ENCODE results near the gene PLD1.

The PLD1 gene

DNA sequence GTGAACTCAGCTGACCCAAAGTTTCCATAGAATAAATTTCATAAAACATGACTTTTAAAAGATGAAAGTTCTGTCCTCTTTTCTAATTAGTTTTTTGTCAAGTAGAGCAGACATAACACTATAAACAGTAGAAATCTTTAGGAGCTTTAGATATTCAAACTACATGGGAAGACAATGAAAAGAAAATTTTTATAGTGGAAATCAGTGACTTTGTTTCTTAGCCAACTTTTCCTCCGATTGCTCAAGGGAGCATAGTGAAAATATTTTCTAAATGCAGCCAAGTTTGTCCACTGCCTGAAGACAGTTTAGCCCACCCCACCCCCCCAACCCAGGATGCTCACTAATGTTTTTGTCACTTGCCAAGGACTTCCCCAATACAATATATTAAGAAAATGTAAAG lies 114.9 kb downstream of the PLD1 start:
- no peak for TF ChIP-seq SIN3A (IDR thresholded peaks at IDR 0.05; ENCODE audit: borderline replicate concordance, insufficient read depth, low read length)
- TF ChIP-seq TAF1 (IDR thresholded peaks at IDR 0.05; ENCODE audit: borderline replicate concordance, insufficient read depth, low read length): no peak
- TF ChIP-seq, protein P1, sequence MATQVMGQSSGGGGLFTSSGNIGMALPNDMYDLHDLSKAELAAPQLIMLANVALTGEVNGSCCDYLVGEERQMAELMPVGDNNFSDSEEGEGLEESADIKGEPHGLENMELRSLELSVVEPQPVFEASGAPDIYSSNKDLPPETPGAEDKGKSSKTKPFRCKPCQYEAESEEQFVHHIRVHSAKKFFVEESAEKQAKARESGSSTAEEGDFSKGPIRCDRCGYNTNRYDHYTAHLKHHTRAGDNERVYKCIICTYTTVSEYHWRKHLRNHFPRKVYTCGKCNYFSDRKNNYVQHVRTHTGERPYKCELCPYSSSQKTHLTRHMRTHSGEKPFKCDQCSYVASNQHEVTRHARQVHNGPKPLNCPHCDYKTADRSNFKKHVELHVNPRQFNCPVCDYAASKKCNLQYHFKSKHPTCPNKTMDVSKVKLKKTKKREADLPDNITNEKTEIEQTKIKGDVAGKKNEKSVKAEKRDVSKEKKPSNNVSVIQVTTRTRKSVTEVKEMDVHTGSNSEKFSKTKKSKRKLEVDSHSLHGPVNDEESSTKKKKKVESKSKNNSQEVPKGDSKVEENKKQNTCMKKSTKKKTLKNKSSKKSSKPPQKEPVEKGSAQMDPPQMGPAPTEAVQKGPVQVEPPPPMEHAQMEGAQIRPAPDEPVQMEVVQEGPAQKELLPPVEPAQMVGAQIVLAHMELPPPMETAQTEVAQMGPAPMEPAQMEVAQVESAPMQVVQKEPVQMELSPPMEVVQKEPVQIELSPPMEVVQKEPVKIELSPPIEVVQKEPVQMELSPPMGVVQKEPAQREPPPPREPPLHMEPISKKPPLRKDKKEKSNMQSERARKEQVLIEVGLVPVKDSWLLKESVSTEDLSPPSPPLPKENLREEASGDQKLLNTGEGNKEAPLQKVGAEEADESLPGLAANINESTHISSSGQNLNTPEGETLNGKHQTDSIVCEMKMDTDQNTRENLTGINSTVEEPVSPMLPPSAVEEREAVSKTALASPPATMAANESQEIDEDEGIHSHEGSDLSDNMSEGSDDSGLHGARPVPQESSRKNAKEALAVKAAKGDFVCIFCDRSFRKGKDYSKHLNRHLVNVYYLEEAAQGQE (IDR thresholded peaks at IDR 0.05; ENCODE audit: insufficient read depth in 1 of 2, low read depth in 2 of 2, low read length in 2 of 2): no peak
- TF ChIP-seq FOXP2 (optimal IDR thresholded peaks at IDR 0.05; ENCODE audit: borderline replicate concordance, extremely low read depth, extremely low read length, insufficient read depth): no peak
- TF ChIP-seq POLR2AphosphoS5 (IDR thresholded peaks at IDR 0.05; ENCODE audit: low read depth, low read length): no peak

DNA sequence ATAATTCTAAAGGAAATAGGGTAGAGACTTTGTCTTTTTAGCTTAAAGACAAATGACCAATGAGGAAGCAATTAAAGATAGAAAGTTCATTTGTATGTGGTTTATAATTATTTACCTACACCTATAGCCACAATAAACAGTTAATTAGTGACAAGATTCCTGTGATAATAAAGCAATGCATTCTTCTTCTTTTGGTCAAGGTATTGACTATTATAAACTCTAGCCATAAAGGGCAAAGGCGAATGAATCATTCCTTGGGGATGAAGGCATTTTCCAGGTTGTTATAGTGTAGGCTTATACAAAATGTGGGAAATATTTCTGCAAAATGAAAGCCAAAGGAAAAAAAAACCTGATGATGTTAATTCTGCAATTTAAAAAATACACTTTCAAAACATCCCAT lies 115.4 kb downstream of the PLD1 start:
- TF ChIP-seq, protein P1 (IDR thresholded peaks at IDR 0.05; ENCODE audit: insufficient read depth in 1 of 2, low read depth in 2 of 2, low read length in 2 of 2): no peak
- TF ChIP-seq TAF1 (IDR thresholded peaks at IDR 0.05; ENCODE audit: borderline replicate concordance, insufficient read depth, low read length) (no peak), SIN3A (IDR thresholded peaks at IDR 0.05; ENCODE audit: borderline replicate concordance, insufficient read depth, low read length) (no peak), FOXP2 (optimal IDR thresholded peaks at IDR 0.05; ENCODE audit: borderline replicate concordance, extremely low read depth, extremely low read length, insufficient read depth) (no peak), POLR2AphosphoS5 (IDR thresholded peaks at IDR 0.05; ENCODE audit: low read depth, low read length) (no peak)

DNA sequence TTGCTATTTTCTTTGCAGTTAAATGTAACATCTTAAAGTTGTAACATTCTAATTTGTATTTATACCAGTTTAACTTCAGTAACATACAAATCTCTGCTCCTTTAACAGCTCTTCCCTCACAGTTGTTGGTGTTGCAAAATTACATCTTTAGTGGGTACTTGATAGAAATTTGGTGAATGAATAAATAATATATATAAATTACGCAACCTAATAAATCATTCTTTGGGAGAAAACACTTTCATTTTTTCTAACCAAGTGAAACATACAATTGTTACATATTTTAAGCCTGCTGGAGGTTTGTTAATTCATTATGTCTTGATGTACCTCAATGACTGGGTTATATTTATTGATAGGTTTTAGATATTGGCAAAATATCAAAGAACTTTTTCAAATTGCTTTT lies 118.8 kb downstream of the PLD1 start:
- no peak for TF ChIP-seq SIN3A (IDR thresholded peaks at IDR 0.05; ENCODE audit: borderline replicate concordance, insufficient read depth, low read length)
- TF ChIP-seq TAF1 (IDR thresholded peaks at IDR 0.05; ENCODE audit: borderline replicate concordance, insufficient read depth, low read length): no peak
- TF ChIP-seq POLR2AphosphoS5 (IDR thresholded peaks at IDR 0.05; ENCODE audit: low read depth, low read length): no peak
- TF ChIP-seq FOXP2 (optimal IDR thresholded peaks at IDR 0.05; ENCODE audit: borderline replicate concordance, extremely low read depth, extremely low read length, insufficient read depth): no peak
- TF ChIP-seq, protein P1 (IDR thresholded peaks at IDR 0.05; ENCODE audit: insufficient read depth in 1 of 2, low read depth in 2 of 2, low read length in 2 of 2): no peak

DNA sequence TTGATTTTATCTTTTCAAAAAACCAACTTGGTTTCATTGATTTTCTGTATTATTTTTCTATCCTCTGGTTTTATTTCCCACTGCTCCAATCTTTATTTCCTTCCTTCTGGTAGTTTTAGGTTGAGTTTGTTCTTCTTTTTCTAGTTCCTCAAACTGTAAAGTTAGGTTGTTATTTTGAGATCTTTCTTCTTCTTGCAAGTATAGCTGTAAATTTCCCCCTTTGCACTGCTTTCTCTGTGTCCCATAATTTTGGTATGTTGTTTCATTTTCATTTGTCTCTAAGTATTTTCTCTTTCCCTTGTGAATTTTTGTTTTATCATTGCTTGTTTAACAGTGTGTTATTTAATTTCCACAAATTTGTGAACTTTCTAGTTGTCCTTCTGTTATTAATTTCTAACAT lies 120.0 kb downstream of the PLD1 start:
- no peak for TF ChIP-seq SIN3A (IDR thresholded peaks at IDR 0.05; ENCODE audit: borderline replicate concordance, insufficient read depth, low read length)
- TF ChIP-seq POLR2AphosphoS5 (IDR thresholded peaks at IDR 0.05; ENCODE audit: low read depth, low read length): no peak

DNA sequence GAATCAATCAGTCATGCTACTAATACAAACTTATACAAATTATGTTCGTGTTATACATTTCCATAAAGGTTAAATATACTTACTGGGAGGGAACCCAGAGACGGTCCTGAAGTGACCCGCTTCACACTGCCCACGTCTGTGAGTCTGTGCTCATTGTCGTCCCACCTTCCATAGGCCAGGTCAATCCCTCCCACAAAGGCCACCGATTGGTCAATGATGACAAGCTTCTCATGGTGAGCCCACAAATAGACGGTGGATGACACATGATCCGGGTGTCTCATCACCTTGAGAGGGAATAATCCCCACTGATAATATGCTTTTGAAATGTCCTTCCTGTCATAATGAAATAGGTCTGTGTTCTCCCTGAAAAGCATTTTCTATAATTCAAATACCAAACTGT lies 121.7 kb downstream of the PLD1 start:
- no peak for TF ChIP-seq TAF1 (IDR thresholded peaks at IDR 0.05; ENCODE audit: borderline replicate concordance, insufficient read depth, low read length)
- TF ChIP-seq, protein P1 (IDR thresholded peaks at IDR 0.05; ENCODE audit: insufficient read depth in 1 of 2, low read depth in 2 of 2, low read length in 2 of 2): no peak
- no peak for TF ChIP-seq SIN3A (IDR thresholded peaks at IDR 0.05; ENCODE audit: borderline replicate concordance, insufficient read depth, low read length)
- no peak for TF ChIP-seq FOXP2 (optimal IDR thresholded peaks at IDR 0.05; ENCODE audit: borderline replicate concordance, extremely low read depth, extremely low read length, insufficient read depth)
- TF ChIP-seq POLR2AphosphoS5 (IDR thresholded peaks at IDR 0.05; ENCODE audit: low read depth, low read length): no peak
